ENCODE measurements around the gene CD4. TPM values are rescaled to one million over a fixed set of nuclear protein-coding genes. Genes with fewer than 3 reads are reported as not detected.

Gene CD4
- total RNA-seq = 0.57 and 1.1 TPM in 2 replicates

GRCh38 chr12:6788972-6789924 lies at the start of gene CD4:
CD4 (plus strand) TSS chr12:6789528; CDS start chr12:6800139, 10,611 bp downstream.

GRCh38 chr12:6752921-6753771 lies 36.2 kb upstream of the CD4 start, which contains the start of gene MLF2:
MLF2 (minus strand) TSS chr12:6753141; CDS start chr12:6752334, 807 bp downstream.

GRCh38 chr12:6765634-6766581 lies 23.4 kb upstream of the CD4 start, which contains the start of gene PTMS:
PTMS (plus strand) TSS chr12:6766363; CDS start chr12:6766706, 343 bp downstream.

GRCh38 chr12:6772331-6772695 lies 17.0 kb upstream of the CD4 start, which contains the start of gene LAG3:
LAG3 (plus strand) TSS chr12:6772520; CDS start chr12:6772853, 333 bp downstream.

GRCh38 chr12:6821591-6822425 lies 32.5 kb downstream of the CD4 start, which contains the start of gene GPR162:
GPR162 (plus strand) TSS chr12:6821821; CDS start chr12:6823899, 2,078 bp downstream.

DNA sequence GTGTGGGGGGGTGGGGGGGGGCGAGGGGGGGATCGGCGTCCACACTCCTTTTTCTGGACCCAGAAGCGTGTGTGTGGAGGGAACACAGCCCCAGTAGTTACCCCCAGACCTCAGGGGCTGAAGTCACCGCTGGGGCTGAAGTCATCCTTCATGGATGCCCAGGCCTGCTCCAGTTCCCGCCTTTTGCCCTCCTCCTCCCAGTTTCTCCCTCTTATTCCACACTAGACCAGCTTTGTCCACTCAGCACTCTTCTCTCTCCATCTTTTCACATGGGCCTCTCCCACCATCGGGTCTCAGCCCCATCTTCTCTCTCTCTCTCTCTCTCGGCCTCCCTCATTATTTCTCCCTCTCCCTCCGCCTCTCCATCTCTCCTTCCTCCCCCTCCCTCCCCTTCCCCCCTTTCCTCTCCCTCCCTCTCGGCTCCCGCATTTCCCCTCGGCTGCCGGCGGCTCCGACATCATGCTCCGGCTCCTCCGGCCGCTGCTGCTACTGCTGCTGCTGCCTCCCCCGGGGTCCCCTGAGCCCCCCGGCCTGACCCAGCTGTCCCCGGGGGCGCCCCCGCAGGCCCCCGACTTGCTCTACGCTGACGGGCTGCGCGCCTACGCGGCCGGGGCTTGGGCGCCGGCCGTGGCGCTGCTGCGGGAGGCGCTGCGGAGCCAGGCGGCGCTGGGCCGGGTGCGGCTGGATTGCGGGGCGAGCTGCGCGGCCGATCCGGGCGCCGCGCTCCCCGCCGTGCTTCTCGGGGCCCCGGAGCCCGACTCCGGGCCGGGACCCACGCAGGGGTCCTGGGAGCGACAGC lies 38.9 kb downstream of the CD4 start, which contains the start of gene P3H3:
Gene P3H3, plus strand, starts transcription at position 426 of the 799 bp plus-strand sequence. Its CDS starts 34 bp downstream, at position 460.

DNA sequence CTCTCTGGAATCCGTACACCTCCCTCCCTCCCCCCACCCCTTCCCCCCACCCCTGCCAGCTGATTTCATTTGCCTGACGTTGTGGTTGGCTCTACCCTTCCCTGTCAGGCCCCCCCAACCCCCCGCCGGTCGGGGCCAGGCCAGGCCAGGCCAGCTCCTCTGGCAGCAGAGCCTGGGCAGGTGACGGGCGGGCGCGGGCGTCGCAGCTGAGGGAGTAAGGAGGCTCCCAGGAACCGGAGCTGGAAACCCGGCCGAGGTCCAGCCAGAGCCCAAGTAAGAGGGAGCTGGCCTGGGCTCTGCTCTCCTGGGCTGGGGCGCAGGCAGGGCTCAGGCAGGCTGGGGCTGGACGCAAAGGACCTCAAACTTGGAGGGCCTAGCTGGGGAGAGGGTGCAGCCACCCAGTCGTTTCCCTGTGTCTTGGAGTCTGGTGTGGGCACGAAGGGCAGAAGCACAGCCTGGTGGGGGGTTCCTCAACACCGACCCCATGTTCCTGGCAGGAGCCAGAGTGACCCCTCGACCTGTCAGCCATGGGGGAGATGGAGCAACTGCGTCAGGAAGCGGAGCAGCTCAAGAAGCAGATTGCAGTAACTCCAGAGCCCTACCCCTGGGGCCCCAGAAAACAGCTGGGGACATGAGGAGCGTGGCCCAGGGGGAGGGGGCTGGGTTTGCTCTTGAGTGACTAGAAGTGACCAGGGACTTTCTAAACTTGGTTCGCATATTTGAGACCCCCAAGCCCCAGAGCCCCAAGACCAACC lies 51.6 kb downstream of the CD4 start, which contains the start of gene GNB3:
Gene GNB3, plus strand, starts transcription at position 165 of the 755 bp plus-strand sequence. Its CDS starts 363 bp downstream, at position 528.

GRCh38 chr12:6851153-6851920 lies 62.0 kb downstream of the CD4 start, which contains the start of gene CDCA3:
CDCA3 (minus strand) TSS chr12:6851286; CDS start chr12:6850952, 334 bp downstream.

GRCh38 chr12:6851921-6852650 lies 62.8 kb downstream of the CD4 start, which contains the start of gene USP5:
USP5 (plus strand) TSS chr12:6852150; CDS start chr12:6852180, 30 bp downstream.

DNA sequence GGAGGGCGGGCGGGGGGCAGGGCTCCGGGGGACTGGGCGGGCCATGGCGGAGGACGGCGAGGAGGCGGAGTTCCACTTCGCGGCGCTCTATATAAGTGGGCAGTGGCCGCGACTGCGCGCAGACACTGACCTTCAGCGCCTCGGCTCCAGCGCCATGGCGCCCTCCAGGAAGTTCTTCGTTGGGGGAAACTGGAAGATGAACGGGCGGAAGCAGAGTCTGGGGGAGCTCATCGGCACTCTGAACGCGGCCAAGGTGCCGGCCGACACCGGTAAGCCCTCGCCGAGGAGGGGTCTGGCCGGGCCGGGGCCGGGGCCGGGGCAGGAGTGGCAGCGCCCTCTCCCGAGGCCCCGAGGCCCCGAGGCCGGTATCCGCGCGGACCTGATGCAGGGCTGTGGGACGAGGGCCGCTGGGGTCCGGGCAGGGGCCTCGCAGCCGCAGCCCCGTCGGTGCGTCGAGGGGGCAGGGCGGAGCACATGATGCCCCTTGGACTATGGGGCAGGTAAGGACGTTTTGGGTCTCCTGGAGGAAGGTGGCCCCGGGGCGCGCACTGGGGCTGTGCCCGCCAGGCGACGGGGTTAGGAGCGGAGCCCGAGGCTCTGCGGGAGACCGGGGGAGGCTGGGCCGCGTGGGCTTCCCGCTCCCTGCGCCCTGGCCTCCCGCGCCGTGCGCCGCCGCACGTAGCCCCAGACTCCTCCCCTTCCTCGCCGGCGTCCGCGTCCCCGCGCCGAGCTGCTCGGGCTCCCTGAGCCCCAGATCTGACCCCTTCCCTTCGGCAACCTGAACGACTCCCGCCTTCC lies 78.3 kb downstream of the CD4 start, which contains the start of gene TPI1:
Gene TPI1, plus strand, starts transcription at position 119 of the 798 bp plus-strand sequence. Its CDS starts 36 bp downstream, at position 155.

Other genes starting within 250 kb of the CD4 start
- 10.5 and 18.9 TPM in 2 replicates for gene IFFO1, start 233.5 kb upstream of the CD4 start, total RNA-seq
- 19.0 and 41.5 TPM in 2 replicates for gene NOP2, start 221.2 kb upstream of the CD4 start, total RNA-seq
- 239 and 306 TPM in 2 replicates for gene CHD4, start 182.1 kb upstream of the CD4 start, total RNA-seq
- gene LPAR5, start 153.6 kb upstream of the CD4 start, total RNA-seq = not detected in 2 replicates
- under 0.01 and 0.14 TPM in 2 replicates for gene ACRBP, start 142.1 kb upstream of the CD4 start, total RNA-seq
- 23.2 and 64.3 TPM in 2 replicates for gene ING4, start 126.4 kb upstream of the CD4 start, total RNA-seq
- 30.6 and 31.5 TPM in 2 replicates for gene ZNF384, start 100.2 kb upstream of the CD4 start, total RNA-seq
- gene PIANP, start 88.7 kb upstream of the CD4 start, total RNA-seq = not detected in 2 replicates
- gene COPS7A, start 65.5 kb upstream of the CD4 start, total RNA-seq = 82.7 and 104 TPM in 2 replicates
- gene MLF2, start 36.4 kb upstream of the CD4 start, total RNA-seq = 144 and 234 TPM in 2 replicates
- 113 and 199 TPM in 2 replicates for gene PTMS, start 23.2 kb upstream of the CD4 start, total RNA-seq
- 0.22 and 0.29 TPM in 2 replicates for gene LAG3, start 17.0 kb upstream of the CD4 start, total RNA-seq
- gene GPR162, start 32.3 kb downstream of the CD4 start, total RNA-seq = 1.1 TPM in 2 replicates
- 83.3 and 146 TPM in 2 replicates for gene P3H3, start 38.9 kb downstream of the CD4 start, total RNA-seq
- 2.0 and 6.2 TPM in 2 replicates for gene GNB3, start 51.4 kb downstream of the CD4 start, total RNA-seq
- 0.66 and 43.2 TPM in 2 replicates for gene CDCA3, start 61.8 kb downstream of the CD4 start, total RNA-seq
- gene USP5, start 62.6 kb downstream of the CD4 start, total RNA-seq = 64.3 and 117 TPM in 2 replicates
- gene TPI1, start 78.0 kb downstream of the CD4 start, total RNA-seq = 386 and 739 TPM in 2 replicates
- gene SPSB2, start 83.8 kb downstream of the CD4 start, total RNA-seq = 8.2 and 8.5 TPM in 2 replicates
- gene LRRC23, start 115.3 kb downstream of the CD4 start, total RNA-seq = 3.4 and 14.0 TPM in 2 replicates
- 8.2 and 9.4 TPM in 2 replicates for gene ENO2, start 125.1 kb downstream of the CD4 start, total RNA-seq
- gene ATN1, start 138.4 kb downstream of the CD4 start, total RNA-seq = 15.6 and 17.9 TPM in 2 replicates
- gene RNU7-1, start 154.3 kb downstream of the CD4 start, total RNA-seq = not detected in 2 replicates
- gene C12orf57, start 154.5 kb downstream of the CD4 start, total RNA-seq = 69.3 and 175 TPM in 2 replicates
- gene PTPN6, start 161.8 kb downstream of the CD4 start, total RNA-seq = 0.22 TPM in 1 of 2 replicates, not detected in the other
- gene PHB2, start 181.1 kb downstream of the CD4 start, total RNA-seq = 186 and 248 TPM in 2 replicates
- gene EMG1, start 181.4 kb downstream of the CD4 start, total RNA-seq = 38.5 and 41.5 TPM in 2 replicates
- 16.3 and 25.6 TPM in 2 replicates for gene LPCAT3, start 228.9 kb downstream of the CD4 start, total RNA-seq

Data from placental pericyte (primary cell).